GM21737 (cell line): Measurements from ENCODE around the gene KIF11.

Experiments used
- ATAC-seq: cut with Tn5 transposase; IDR thresholded peaks from one replicate; pipeline ENCODE4 v1.9.1; 2021; ENCODE audit warnings: mild to moderate bottlenecking, moderate library complexity; ENCODE audit not compliant: unreplicated experiment

The KIF11 gene

DNA sequence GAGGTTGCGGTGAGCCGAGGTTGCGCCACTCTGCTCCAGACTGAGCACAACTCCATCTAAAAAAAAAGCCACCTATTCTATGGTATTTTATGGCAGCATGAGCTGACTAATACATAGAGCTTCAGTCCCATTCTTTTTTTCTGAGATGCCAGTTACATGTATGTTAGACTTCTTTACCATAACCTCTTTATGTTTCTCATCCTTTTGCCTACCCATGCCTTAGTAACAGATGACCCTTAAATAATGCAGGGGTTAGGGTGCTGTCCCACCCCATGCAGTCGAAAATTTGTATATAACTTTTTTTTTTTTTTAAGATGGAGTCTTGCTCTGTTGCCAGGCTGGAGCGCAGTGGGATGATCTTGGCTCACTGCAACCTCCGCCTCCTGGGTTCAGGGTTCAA lies 74.1 kb downstream of the KIF11 start:
- no peak for ATAC-seq

DNA sequence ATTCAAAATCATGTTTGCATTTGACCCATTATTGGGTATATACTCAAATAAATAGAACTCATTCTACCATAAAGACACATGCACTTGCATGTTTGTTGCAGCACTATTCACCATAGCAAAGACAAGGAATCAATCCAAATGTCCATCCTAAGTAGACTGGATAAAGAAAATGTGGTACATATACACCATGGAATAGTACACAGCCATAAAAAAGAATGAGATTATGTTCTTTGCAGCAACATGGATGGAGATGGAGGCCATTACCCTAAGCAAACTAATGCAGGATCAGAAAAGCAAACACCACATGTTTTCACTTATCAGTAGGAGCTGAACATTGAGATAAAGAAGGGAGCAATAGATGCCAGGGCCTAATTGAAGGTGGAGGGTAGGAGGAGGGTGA lies 84.8 kb downstream of the KIF11 start:
- no peak for ATAC-seq

DNA sequence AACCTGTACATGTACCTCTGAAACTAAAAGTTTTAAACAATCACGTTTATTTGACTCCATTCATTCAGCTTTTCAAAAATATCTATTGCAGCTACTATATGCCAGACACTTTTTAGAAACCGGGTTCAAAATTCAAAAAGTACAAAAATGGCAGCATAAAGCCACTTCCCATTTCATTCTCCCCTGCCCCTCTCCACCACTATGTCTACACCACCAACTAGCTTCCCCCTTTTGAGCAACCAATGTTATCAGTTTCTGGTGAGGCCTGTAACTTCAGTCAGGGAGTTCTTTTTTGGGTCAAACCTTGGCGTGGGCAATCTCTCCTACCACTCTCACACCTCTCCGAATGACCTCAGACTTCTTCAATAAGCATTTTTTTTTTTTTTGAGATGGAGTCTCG lies 85.3 kb downstream of the KIF11 start:
- ATAC-seq = no peak

DNA sequence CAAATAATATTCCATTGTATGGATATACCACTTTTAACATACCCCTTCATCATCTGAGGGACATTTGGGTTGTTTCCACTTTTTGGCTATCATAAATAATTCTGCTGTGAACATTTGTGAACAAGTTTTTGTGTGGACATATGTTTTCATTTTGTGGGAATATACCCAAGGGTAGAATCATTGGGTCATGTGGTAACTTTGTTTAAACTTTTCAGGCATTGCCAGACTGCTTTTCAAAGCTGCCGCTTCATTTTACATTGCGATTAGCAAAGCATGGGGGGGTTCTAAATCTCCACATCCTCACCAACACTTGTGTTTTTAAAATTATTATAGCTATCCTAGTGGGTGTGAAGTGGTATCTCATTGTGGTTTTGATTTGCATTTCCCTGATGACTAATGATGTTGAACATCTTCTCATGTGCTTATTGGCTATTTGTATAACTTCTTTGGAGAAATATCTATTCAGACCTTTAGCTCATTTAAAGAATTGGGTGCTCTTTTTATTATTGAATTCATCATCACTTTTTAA lies 88.4 kb downstream of the KIF11 start:
- ATAC-seq = no peak

DNA sequence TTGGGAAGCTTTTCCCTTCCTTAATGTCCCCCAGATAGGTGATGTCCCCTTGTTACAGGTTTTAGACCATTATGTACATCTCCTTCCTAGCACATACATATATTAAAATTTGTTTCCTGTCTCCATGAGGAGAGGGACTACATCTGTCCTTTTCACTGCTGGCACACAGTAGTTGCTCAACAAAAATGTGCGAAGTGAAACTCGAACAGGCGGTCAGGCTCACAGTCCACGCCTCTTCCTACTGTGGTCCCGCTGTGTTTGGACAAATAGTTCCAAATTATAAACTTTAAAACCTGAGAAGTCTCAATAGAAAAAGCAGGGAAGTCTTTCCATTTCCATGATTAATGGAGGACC lies 95.6 kb downstream of the KIF11 start:
- ATAC-seq = no peak

DNA sequence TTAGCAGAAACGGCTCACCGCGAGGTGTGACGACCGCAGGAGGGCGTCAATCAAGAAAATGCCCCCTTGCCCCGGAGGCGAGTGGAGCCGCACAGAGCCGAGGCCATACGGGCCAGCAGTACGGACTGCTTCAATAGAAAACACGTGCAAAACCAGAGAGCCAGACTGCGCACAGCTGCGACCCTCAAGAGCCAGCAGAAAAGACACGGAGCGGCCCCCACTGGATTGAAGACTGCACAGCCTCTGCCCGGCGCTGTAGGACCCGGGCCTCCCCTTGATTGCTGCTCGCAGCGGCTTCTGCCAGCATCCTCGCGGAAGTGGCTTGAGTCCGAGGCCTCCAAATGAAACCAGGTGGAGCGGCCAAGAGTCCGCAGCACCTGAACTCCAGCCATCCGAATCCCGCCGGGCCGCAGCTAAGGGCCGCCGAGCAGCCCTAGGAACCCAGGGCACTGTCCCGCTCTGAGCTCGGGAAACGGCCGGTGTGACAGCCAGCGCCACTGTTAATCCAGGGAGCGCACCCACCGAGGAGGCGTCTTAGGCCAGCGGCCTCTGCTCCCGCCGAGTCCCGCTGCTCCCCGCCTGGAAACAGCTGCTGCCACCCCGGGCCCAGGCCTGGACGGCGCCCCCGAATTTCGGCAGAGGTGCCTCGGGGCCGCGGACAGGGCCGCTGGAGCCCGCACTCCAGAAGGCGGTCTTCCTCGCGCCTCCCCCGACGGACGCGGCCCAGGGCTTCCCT lies 96.2 kb downstream of the KIF11 start:
- ATAC-seq = no peak

DNA sequence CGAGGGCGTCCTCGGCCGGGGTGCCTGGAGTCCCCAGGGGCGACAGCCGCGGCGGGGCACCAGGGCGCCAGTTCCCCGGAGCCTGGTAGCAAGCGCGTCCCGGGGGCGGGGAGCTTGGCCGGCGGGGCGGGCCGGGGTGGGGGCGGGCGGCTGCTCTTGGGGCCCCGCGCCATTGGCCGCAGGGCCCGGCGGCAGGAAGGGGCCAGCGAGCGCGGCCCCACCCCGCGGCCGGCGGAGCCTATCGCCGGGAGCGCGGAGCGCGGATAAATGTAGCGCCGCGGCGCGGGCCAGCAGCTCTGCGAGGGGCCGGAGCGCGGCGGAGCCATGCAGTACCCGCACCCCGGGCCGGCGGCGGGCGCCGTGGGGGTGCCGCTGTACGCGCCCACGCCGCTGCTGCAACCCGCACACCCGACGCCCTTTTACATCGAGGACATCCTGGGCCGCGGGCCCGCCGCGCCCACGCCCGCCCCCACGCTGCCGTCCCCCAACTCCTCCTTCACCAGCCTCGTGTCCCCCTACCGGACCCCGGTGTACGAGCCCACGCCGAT lies 96.8 kb downstream of the KIF11 start, which contains the start of gene HHEX:
TSS of gene HHEX (plus strand) at position 293 of the 548 bp plus-strand sequence. CDS start at position 325, 32 bp downstream.
- ATAC-seq = peak; percentile 52

DNA sequence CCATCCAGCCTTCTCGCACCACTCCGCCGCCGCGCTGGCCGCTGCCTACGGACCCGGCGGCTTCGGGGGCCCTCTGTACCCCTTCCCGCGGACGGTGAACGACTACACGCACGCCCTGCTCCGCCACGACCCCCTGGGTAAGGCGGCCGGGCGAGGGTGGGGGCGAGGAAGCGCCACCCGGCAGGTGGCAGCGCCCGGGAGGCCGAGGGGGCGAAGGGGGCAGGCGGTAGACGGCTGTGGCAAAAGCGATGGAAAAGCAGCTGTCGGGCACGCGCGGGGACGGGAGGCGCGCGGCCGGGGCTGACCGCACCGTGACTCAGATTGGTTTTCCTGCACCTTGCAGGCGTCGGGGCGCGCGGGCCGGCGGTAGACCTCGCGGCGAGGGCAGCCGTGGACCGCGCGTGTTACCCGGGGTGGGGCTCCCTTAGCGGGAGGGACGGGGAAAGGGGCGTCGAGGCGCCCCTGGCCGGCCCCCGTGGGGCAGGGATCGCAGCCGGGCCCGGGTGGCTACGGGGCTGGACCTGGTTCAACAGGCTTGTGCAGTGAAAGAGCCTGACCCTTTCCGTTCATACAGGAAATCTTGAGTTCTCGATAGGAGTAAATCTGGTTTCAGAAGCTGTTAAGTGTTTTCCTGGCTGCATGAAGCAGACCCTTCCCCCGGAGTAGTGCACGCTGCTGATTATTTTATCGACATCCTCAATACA lies 97.4 kb downstream of the KIF11 start:
- peak; percentile 33 for ATAC-seq

DNA sequence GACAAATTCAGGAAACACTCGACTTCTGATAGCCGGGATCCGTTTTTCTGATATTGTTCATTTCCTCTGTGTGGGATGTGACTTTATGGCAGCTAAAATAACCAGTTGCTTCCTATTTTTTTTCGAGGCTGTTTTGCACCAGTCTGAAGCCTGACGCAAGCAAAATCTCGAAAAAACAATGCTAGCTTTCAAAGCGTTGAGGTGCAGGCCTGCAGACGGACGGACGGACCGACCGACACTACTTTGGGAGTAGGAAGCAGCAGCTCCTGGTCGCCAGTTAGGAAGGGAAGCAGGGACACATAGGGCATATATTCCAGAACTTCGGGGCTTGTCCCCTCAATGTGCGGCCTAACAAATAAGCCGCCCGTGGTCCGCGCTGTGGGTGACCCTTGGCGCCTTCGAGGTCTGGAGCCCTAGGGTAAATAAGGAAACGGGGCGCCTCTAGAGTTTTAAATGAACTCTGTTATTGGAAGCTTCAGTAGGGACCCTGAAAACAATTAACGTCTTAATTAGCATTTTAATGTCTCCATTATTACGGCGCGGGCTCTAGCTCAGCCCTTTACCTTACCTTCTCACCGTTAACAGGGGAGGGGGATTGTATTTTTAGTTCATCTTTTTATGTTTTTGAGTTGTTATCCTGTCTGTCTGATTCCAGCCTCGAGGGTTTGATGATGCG lies 98.1 kb downstream of the KIF11 start:
- no peak for ATAC-seq

DNA sequence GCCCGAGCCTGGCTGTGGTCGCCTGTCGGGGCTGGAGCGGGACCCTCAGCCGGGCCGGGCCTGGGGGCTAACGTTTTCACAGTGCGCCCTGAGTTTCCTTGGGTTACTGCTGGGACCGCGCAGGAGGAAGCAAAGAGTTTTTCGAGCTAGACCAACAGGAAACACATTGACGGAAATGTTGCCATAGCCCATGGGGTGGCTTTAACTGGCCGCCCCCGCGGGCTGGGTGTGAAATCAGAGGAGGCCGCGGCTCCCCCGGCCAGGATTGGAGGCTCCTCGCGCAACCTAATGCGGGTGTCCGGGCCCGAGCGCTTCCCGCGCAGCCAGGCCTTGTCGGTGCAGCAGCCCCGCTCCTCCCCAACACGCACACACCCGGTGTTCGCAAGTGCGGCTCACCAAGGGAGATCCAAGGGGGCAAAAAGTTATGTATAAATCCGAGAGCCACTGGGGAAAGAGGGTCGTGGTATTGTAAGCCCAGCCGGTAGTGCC lies 98.7 kb downstream of the KIF11 start:
- ATAC-seq = no peak

DNA sequence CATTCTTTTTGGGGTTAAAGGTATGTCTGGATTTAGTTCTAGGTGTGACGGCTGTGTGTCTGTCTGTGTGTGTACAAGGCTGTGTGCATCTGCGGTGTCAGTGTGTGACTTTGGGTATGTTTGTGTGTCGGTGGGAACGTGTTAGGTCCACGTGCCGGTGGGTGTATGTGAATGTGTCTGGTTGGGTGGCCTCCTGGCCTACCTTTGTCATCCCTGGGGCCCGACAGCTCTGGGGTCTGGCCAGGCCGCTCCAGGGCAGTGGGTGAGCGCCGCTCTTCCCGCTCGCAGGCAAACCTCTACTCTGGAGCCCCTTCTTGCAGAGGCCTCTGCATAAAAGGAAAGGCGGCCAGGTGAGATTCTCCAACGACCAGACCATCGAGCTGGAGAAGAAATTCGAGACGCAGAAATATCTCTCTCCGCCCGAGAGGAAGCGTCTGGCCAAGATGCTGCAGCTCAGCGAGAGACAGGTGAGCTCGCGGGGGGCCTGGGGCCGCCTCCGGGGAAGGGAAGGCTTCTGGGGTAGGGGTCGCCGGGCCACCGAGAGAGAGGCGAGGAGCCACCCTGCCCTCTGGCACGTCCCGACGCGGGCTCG lies 99.2 kb downstream of the KIF11 start:
- ATAC-seq = no peak

DNA sequence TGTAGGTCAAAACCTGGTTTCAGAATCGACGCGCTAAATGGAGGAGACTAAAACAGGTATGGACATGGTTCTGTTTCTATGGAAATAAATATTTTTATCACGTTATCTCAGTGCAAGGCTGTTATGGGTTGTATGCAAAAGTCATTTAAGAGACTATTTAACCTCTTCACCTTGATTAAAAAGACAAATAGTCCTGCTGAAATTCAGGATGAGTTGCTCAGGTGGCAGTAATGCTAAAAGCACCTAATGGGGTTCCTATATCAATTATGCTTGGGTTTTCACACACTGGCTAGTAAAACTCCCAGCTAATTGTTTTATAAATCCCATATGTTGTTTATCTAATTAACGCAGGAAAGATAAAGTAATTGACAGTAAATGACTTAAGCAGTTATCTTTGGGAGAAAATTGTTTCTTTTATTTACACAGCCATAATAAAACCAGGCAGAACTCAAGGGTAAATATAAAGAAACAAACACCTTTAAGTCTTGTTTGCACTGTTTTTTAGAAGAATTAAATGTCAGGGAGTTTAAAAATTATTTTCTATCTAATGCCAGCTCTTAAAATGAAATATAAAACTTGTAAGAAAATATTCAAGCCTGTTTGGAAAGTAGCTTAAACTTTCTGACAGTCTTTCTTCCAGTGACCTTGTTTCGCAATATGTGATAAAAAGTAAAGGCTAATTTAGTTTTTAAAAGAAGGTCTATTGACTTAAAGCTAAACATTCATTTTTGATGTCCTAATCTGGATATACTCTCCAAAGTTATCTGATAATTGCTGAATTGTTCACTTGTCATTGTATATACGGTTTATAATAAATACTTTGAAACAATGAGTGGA lies 100.0 kb downstream of the KIF11 start:
- no peak for ATAC-seq

DNA sequence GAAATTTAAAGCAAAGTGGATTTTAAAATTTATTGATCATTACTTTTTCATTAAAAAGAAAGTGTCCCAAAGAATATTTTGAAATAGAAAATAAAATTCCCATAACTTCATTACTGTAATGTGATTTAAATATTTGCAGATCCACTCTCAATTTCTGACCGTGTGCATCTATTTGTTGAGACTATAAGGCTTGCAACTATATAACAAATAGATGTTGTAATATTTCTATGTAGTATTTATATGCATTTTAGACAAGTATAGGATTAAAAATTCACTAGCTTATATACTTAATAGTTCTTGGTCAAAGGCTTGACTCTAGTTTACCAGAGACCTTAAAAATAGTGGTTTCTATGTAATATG lies 100.6 kb downstream of the KIF11 start:
- ATAC-seq = no peak

DNA sequence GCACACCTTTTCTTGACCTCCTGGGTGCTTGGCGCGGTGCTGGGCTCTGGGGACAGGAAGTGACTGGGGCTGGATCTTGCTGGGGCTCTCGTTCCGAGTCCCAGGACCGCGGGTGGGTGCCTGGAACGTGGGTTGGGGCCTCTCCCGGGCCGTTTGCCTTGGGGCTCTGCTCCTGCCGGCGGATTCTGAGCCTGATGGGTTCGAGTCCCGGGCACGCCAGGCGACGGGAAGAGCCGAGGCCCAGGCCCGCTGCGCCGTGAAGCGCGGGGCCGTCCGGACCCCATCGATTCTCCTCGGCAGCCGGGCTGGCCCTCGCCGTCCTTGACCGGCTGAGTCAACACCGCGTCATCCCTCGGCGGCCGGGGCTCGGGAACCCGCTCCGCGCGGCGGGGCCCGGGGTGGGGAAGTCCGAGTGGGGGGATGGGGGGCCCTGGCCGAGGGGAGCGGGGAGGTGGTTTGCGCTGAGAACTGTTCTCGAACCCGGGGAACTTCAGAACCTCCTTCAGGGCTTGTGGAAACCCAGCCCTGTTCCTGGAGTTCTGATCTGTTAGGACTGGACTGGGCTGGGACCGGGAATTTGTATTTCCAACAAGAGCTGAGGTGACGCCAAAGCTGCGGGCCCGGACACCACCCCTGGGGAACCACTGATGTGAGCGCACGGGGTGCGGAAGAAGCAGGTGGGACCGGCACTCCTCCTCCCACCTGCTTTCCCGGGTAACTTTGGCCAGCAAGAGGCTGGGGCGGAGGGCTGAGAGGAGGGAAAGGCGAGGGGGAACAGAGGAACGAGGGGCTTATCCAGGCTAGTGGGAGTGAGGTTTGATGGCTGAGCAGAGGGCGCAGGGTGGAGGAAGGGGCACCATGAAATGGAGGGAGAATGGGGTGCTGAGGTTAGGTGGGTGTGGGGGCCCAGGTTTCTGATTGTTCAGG lies 103.0 kb downstream of the KIF11 start:
- no peak for ATAC-seq

DNA sequence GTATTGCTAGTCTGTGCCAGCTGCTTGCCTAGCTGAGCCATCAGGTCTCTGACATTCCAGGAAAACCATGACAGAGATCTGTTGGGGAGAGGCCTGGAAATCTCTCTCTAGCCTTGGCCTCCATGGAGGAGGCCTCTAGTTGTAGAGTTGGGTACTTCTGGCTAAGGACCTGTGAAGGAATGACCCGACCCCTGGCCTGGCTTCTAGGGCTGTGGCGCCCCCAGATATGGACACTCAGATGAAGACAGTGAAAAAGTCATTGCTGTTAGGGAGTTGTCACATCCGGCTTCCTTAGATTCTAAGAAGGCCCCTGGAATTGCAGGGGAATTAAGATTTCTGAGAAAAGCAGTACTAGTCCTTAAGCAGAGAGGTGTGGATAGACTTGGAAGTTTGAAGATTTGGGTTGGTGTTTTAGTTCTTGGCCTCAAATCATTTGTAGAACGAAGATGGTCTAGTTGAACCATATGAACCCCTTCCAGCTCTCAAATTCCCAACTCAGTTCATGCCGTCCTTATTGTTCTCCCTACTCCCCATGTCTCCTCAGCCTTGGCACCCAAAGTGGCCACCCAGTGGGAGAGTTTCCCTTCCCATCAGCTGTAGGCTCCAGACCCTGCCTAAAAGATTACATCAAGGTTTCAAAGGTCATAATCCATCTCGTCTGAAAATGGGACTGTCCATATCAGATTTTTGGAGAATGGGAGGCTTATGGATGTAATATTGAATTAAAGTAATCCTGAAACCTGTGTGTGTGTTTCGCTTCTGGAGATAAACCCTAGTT lies 103.9 kb downstream of the KIF11 start:
- ATAC-seq = no peak

DNA sequence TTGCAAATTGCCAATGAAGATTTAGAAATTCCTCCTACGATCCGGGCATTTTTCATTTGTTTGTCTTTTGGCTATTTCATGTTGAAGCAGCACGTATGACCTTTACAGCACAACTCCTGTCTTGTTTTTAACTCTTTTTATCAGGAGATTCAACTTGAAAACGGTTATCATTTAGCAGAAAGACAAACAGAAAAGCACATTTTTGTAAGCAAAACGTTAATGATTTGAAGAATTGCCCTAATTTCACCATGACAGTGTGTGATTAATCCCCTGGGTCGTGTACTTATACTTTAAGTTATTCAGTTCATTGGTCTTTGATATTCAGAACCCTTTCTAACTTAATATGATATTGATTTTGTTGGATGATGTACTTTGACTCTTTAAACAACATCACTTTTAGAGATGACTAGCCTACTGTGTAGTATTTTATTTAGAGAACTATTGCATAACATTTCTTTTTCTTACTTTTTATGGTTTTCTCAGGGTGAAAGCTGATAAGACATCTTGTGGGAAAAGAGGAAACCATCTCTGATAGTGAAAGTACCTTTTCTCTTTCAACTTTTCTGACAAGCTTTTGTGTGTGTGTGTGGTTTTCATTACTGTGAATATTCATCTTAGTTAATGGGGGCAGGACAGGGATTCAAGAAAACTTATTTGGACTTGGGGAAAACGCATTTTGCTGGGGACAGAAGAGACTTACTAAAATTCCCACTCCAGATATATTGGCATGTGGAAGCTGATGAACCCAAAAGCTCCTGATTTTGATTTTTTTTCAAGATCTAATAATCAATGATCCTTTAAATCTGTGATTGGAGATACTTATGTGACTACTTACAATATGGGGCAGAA lies 105.0 kb downstream of the KIF11 start:
- no peak for ATAC-seq

DNA sequence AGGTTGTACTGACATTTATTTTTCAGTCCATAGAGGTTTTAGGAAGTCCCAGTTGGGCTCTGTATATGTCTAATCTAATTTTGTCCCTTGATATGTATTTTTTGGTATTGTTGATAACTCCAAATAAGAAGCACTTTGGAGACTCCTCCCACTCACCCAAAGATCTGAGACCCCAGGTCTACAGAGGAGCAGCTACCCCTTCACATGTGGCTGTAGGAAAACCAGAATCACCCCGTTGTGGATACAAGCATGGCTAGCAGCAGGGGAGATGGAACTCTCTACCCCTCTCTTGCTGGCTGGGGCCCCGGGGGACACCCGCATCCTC lies 106.2 kb downstream of the KIF11 start:
- no peak for ATAC-seq
